ENCODE data around the gene USP9X.

- TF ChIP-seq CTCF (IDR thresholded peaks at IDR 0.05; ENCODE audit: insufficient read depth, low read length, poor library complexity, severe bottlenecking) (no peak), EZH2phosphoT487 (conservative IDR thresholded peaks at IDR 0.05; ENCODE audit: low read length) (no peak)
Observed at GRCh38 chrX:41184312-41184711, 99.1 kb downstream of the USP9X start.
